Psoas muscle (tissue), 8 donors: ENCODE data around the gene MITD1. TPM values are rescaled to one million over a fixed set of nuclear protein-coding genes. Genes with fewer than 3 reads are reported as not detected.

ENCODE experiments used
- ATAC-seq, 4 donors: fragments of 200-7000 bp; cut with Tn5 transposase; one replicate each; pipeline ENCODE4 v1.9.1; 2020; ENCODE audit warnings: moderate library complexity in 3 of 4, mild to moderate bottlenecking in 2 of 4
- DNase-seq, 2 donors: peaks; one replicate each; pipeline ENCODE4 v3.0.0-alpha.2; 2020
- H3K27ac ChIP-seq: fragments of 200-600 bp; one replicate; pipeline ENCODE4 v1.8.0; 2022
- H3K27me3 ChIP-seq, 3 donors: fragments of 200-600 bp in 1 of 3; one replicate each; pipeline versions ENCODE4 v1.6.1 to v1.8.0; 2013 to 2022; ENCODE audit warnings: low read length in 2 of 3, mild to moderate bottlenecking in 2 of 3, moderate library complexity in 1 of 3; ENCODE audit not compliant: insufficient read depth in 3 of 3
- H3K36me3 ChIP-seq, 2 donors: fragments of 200-600 bp in 1 of 2; one replicate each; pipeline versions ENCODE4 v1.6.1 to v1.8.0; 2013 to 2022; ENCODE audit warnings: low read depth in 1 of 2, mild to moderate bottlenecking in 1 of 2, moderate library complexity in 1 of 2; ENCODE audit not compliant: insufficient read depth in 1 of 2
- H3K4me1 ChIP-seq: fragments of 200-600 bp; one replicate; pipeline ENCODE4 v1.8.0; 2022
- H3K4me3 ChIP-seq: fragments of 200-600 bp; one replicate; pipeline ENCODE4 v1.8.0; 2022; ENCODE audit warnings: mild to moderate bottlenecking
- H3K9me3 ChIP-seq: fragments of 200-600 bp; one replicate; pipeline ENCODE4 v1.8.0; 2022
- WGBS, 3 donors: extraction: QIAGEN DNeasy Blood & Tissue Kit; methylation state at CpG; one replicate each; pipeline versions ENCODE4 v1.1.6 to v1.1.7; 2013; 5-methylcytosine and 5-hydroxymethylcytosine counted together
- intact Hi-C, 2 donors: fragments of 100-400 bp; cut with DNase I; formaldehyde crosslinking; loops; one replicate each; pipeline versions ENCODE4 v1.11.0 to v1.14.2; 2022
- polyA plus RNA-seq, 3 donors: library from polyadenylated mRNA; stranded (reverse); fragments of 200-250 nt; gene quantifications; one replicate each; pipeline ENCODE4 v1.2.3, GENCODE V29; 2013
- total RNA-seq, 4 donors: library from RNA; stranded (reverse); fragmentation: NEBNext Ultra II Directional in 2 of 4; extraction: Animal tissue kit (Norgen Biotek cat#: 25700) in 2 of 4; gene quantifications; one replicate each; pipeline versions ENCODE4 v1.2.1 to v1.2.4, GENCODE V29; 2021 to 2023
- TF ChIP-seq, protein P1 (sequence below): fragments of 200-600 bp; IDR thresholded peaks from one replicate; pipeline ENCODE4 v1.8.0; 2022; ENCODE audit warnings: antibody characterized with exemption
- donor health status: healthy with polysubstance abuse.
- donor health status: DM: no; HTN: no; CAD: no; lungs with moderate emphysema.
- donor health status: Bipolar disorder and iron deficiency.
- donor health status: healthy.
- donor health status: DM: yes; HTN: yes; CAD: no.
- donor health status: DM: no; HTN: no; CAD: no.
- donor health status: DM: no; HTN: no; CAD: no.
- donor health status: DM: yes; HTN: yes; CAD: no.

Gene MITD1
- total and polyA plus RNA-seq, 7 donors: 6.8 to 22.5 (median 9.9) TPM

DNA sequence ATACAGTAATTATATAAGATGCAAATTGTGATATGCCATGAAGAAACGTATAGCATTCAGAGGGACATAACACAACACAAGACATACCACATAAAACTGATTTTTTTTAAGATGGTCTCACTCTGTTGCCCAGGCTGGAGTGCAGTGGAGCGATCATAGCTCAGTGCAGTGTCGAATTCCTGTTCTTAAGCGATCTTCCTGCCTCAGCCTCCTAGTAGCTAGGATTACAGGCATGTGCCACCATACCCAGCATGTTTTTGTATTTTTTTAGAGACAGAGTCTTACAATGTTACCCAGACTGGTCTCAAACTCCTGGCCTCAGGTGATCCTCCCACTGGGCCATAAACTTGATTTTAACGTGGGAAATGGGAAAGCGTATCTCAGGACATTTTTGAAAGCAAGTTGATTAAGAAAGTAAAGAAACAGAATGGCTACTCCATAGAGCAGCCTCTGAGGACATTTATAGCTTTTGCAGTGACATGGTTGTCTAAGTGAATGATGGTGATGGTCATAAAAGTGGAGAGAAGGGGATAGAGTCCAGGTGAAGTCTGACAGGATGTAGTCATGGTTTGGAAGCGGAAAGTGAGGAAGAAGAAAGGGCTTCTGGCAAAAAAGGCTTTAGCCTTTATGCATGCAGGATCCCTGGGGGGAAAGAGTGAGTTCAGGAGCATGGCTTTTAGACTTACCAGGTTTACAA, 28.5 kb downstream of the MITD1 start:
- TF ChIP-seq, protein P1, sequence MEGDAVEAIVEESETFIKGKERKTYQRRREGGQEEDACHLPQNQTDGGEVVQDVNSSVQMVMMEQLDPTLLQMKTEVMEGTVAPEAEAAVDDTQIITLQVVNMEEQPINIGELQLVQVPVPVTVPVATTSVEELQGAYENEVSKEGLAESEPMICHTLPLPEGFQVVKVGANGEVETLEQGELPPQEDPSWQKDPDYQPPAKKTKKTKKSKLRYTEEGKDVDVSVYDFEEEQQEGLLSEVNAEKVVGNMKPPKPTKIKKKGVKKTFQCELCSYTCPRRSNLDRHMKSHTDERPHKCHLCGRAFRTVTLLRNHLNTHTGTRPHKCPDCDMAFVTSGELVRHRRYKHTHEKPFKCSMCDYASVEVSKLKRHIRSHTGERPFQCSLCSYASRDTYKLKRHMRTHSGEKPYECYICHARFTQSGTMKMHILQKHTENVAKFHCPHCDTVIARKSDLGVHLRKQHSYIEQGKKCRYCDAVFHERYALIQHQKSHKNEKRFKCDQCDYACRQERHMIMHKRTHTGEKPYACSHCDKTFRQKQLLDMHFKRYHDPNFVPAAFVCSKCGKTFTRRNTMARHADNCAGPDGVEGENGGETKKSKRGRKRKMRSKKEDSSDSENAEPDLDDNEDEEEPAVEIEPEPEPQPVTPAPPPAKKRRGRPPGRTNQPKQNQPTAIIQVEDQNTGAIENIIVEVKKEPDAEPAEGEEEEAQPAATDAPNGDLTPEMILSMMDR: no peak
- Histone ChIP-seq H3K27ac (peak overlapping the region; percentile 3), H3K4me1 (peaks cover 15% of the 10 kb centered on the region), H3K27me3 (no peaks in the 10 kb centered on the region), H3K36me3 (peaks cover 3 to 27% of the 10 kb centered on the region in 2 donors), H3K4me3 (no peak overlapping the region), H3K9me3 (no peaks in the 10 kb centered on the region)
- WGBS, 3 donors: 63 to 71% (median 64%) methylated on average over 7 of the region's 7 CpGs
- ATAC-seq: no peak
- no peak for DNase-seq
- intact Hi-C loops: loop anchor here in 1 of 2 donors (10.0 kb wide), 1 partner anchor 538 kb away; no protein-coding TSS in a partner anchor

DNA sequence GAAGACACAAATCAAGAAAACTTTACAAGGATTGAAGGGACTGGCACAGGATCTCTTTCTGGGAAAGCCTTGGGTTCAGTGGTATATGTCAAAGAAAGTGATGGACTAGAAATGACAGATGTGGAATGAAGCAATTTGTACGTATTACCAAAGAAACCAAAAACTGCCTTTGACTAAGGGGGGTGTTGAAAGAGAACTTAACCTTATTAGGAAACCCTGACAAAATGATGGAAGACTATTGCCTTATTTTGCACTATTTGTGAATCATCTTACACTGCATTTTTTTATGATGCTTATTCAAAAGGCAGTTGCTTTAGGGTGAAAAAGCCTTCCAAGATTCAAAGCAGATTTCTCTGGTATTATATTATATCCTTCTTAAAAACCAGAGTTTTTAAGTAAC, 30.2 kb downstream of the MITD1 start:
- intact Hi-C loops: loop anchor here in 1 of 2 donors (10.0 kb wide), 1 partner anchor 536 kb away; no protein-coding TSS in a partner anchor
- 80 to 91% (median 81%) methylated on average over 1 of the region's 1 CpG for WGBS, 3 donors

DNA sequence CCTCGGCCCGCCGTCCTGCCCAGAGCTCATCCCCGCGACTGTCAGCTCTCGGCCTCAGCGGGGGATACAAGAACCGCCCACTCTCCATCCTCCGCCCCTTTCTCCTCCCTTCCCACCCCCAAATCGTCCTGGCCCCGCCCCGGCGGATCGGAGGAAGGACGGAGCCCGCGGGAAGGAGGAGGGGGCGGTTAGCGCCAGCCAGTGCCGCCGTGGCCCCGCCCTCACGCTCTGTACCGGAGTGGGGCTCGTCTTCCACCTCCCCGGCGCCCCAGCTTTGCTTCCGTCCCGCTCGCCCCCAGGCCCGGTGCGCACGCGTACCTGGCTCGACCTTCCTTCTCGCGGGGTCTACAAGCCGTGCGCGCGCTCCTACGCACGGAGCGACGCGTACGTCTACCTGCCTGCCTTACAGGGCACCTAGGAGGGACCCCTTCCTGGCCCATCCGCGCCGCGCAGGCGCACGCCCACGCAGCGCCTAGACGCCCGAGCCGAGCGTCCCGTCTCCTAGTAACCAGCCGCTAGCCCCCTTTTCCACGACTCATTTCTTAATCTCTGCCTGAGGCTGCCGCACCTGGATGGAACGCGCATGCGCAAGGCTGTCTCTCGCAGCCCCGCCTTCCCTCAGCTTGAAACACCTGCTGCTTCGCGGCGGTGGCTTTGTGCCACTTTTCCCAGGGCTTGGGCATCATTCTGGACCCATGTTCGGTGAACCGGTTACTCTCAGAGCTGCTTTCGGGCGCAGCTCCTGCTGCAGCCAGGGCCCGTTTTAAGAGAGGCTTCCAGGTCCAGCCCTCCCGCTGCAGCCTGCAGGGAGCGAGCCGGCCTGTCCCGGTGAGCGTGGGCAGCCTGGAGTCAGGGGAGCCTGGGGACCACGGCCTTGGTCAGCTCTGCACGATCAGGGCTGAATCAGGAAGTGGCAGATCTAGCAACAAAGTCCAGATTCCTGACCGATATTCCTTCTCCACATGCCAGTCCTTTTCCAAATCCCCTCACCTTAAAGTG, 39.4 kb downstream of the MITD1 start, which contains the start of gene C2orf15:
TSS of gene C2orf15 (plus strand) at position 598 of the 999 bp plus-strand sequence. CDS start 8,852 bp downstream, outside the sequence.
- intact Hi-C loops: no loop called here
- TF ChIP-seq, protein P1: no peak
- Histone ChIP-seq H3K36me3 (no peaks in the 10 kb centered on the region), H3K4me1 (no peaks in the 10 kb centered on the region), H3K27me3 (no peaks in the 10 kb centered on the region), H3K27ac (peak within 1 kb of the TSS; percentile 46), H3K9me3 (no peaks in the 10 kb centered on the region), H3K4me3 (peak within 1 kb of the TSS; percentile 88)
- ATAC-seq: peak; percentile 92 to 98 (median 98)
- DNase-seq: peak; percentile 93
- 0 to 1% (median 1%) methylated on average over 61 to 84 of the region's 84 CpGs for WGBS, 3 donors

More for the DNA sequence above, 30.2 kb downstream of the MITD1 start:
- Histone ChIP-seq H3K4me3 (no peak overlapping the region), H3K27ac (no peak overlapping the region), H3K9me3 (no peaks in the 10 kb centered on the region), H3K27me3 (no peaks in the 10 kb centered on the region), H3K36me3 (peaks cover 0 to 16% of the 10 kb centered on the region in 2 donors), H3K4me1 (peaks cover 15% of the 10 kb centered on the region)
- TF ChIP-seq, protein P1: no peak
- ATAC-seq (no peak), DNase-seq (no peak)

DNA sequence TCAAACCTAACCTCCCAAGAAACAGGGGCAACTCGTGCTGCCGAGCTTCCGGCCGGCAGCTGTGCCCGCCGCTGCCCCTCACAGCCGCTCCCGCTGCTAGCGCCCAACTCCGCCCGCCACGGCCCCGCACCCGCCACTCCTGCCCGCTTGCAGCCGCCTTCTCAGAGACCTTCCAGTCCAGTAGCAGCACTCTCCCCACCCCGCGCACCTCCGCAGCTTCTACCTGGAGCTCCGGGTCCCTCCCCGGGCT, 40.1 kb downstream of the MITD1 start:
- DNase-seq (no peak), ATAC-seq (peak; percentile 50 to 73 (median 54))
- Histone ChIP-seq H3K4me3 (peak overlapping the region; percentile 88), H3K27ac (peak overlapping the region; percentile 46), H3K4me1 (no peaks in the 10 kb centered on the region), H3K9me3 (no peaks in the 10 kb centered on the region), H3K27me3 (no peaks in the 10 kb centered on the region), H3K36me3 (no peaks in the 10 kb centered on the region)
- intact Hi-C loops: no loop called here
- TF ChIP-seq, protein P1: no peak
- 0 to 1% (median 1%) methylated on average over 19 to 21 of the region's 21 CpGs for WGBS, 3 donors
